Peyer's patch (tissue), 4 donors: ENCODE data around the gene CTCF.

ENCODE experiments used
- CTCF ChIP-seq, 6 experiments: fragments of 450-650 bp in 4 of 6; fragments of 200-600 bp in 2 of 6; sonication (generic) in 1 of 6; IDR thresholded peaks; one replicate each; pipeline ENCODE4 v1.5.1; 2017 to 2019; ENCODE audit warnings: antibody characterized with exemption in 6 of 6, mild to moderate bottlenecking in 3 of 6, moderate library complexity in 1 of 6
- POLR2A ChIP-seq, 2 donors: fragments of 450-650 bp; IDR thresholded peaks; one replicate each; pipeline ENCODE4 v1.5.1; 2017; ENCODE audit warnings: antibody characterized with exemption in 2 of 2, mild to moderate bottlenecking in 2 of 2, moderate library complexity in 2 of 2

- no peak for TF ChIP-seq CTCF (IDR thresholded peaks at IDR 0.05)
- TF ChIP-seq POLR2A (IDR thresholded peaks at IDR 0.05): no peak
These were observed 24.4 kb upstream of the CTCF start for GRCh38 chr16:67537636-67538591.
